OCI-LY3 (cell line): Measurements from ENCODE around the gene KCNJ9.

ENCODE experiments used
- H2AFZ ChIP-seq: fragments of 200-600, 300-600 bp; shearing (Covaris generic); 2 replicates; pipeline ENCODE4 v1.6.0; 2014; ENCODE audit warnings: antibody characterized with exemption, low read depth, low read length
- H3K27ac ChIP-seq: fragments of 200-600, 300-600 bp; sonication (generic); 2 replicates; pipeline ENCODE4 v1.5.1; 2014; ENCODE audit warnings: mild to moderate bottlenecking, low read length, moderate library complexity, mixed read lengths
- H3K27me3 ChIP-seq: fragments of 200-600, 300-600 bp; sonication (generic); 2 replicates; pipeline ENCODE4 v1.6.1; 2014; ENCODE audit warnings: low read depth, low read length, mixed read lengths
- H3K36me3 ChIP-seq: fragments of 200-600, 300-600 bp; sonication (generic); replicated peaks from 2 replicates; pipeline ENCODE3; 2014; ENCODE audit warnings: low read depth, low read length, mixed read lengths
- H3K4me1 ChIP-seq: fragments of 300-600, 200-600 bp; sonication (generic); 2 replicates; pipeline ENCODE4 v1.6.1; 2014; ENCODE audit warnings: low read length, mixed read lengths
- H3K4me2 ChIP-seq: fragments of 200-600, 300-600 bp; sonication (generic); 2 replicates; pipeline ENCODE4 v1.6.1; 2014; ENCODE audit warnings: low read length, mixed read lengths
- H3K4me3 ChIP-seq: fragments of 300-600, 200-600 bp; sonication (generic); 2 replicates; pipeline ENCODE4 v1.5.1; 2014; ENCODE audit warnings: antibody characterized with exemption, mild to moderate bottlenecking, low read length, moderate library complexity
- H3K79me2 ChIP-seq: fragments of 300-600, 200-600 bp; shearing (Covaris generic); 2 replicates; pipeline ENCODE4 v1.6.1; 2014; ENCODE audit warnings: mild to moderate bottlenecking, low read length, mixed read lengths
- H3K9ac ChIP-seq: fragments of 300-600, 200-600 bp; shearing (Covaris generic); 2 replicates; pipeline ENCODE4 v1.6.0; 2014; ENCODE audit warnings: mild to moderate bottlenecking, low read length, moderate library complexity
- H3K9me3 ChIP-seq: fragments of 200-600, 300-600 bp; shearing (Covaris generic); 2 replicates; pipeline ENCODE4 v1.6.1; 2014; ENCODE audit warnings: low read length, mixed read lengths; ENCODE audit not compliant: insufficient read depth
- H4K20me1 ChIP-seq: fragments of 200-600, 300-600 bp; sonication (generic); 2 replicates; pipeline ENCODE4 v1.6.1; 2016; ENCODE audit warnings: low read length, mixed read lengths; ENCODE audit not compliant: insufficient read depth
- CTCF ChIP-seq: fragments of 200-600, 300-600 bp; sonication (generic); IDR thresholded peaks from 2 replicates; pipeline ENCODE4 v1.5.1; 2014; ENCODE audit warnings: antibody characterized with exemption, low read length, low read depth
- EZH2phosphoT487 ChIP-seq: fragments of 200-600 bp; shearing (Covaris generic); IDR thresholded peaks from 2 replicates; pipeline ENCODE4 v1.6.1; 2018; ENCODE audit warnings: antibody characterized with exemption, mixed run types, low read depth

Gene KCNJ9

GRCh38 chr1:160133990-160134770, 52.8 kb downstream of the KCNJ9 start:
- no peak overlapping the region; the same call in 1 of the 2 replicates for H3K27ac ChIP-seq
- H3K4me1 ChIP-seq: peaks cover 18% of the 10 kb centered on the region
- no peaks in the 10 kb centered on the region for H3K36me3 ChIP-seq
- peak overlapping the region; percentile 10; the same call in 1 of the 2 replicates for H3K9ac ChIP-seq
- H3K79me2 ChIP-seq: no peaks in the 10 kb centered on the region
- peak overlapping the region; percentile 56 for H3K4me3 ChIP-seq
- no peaks in the 10 kb centered on the region for H3K9me3 ChIP-seq
- H3K4me2 ChIP-seq: peak overlapping the region; percentile 81
- peaks cover 14% of the 10 kb centered on the region; the same call in 1 of the 2 replicates for H3K27me3 ChIP-seq
- 0 out of 2 replicates have a peak overlapping the region, but pooled peaks have one; percentile 3 for H2AFZ ChIP-seq
- no peaks in the 10 kb centered on the region for H4K20me1 ChIP-seq
- no peak for TF ChIP-seq CTCF
- no peak for TF ChIP-seq EZH2phosphoT487

- peak overlapping the region; percentile 10; the same call in 1 of the 2 replicates for H3K9ac ChIP-seq
- H3K79me2 ChIP-seq: no peaks in the 10 kb centered on the region
- no peaks in the 10 kb centered on the region for H3K9me3 ChIP-seq
- peaks cover 15% of the 10 kb centered on the region; the same call in 1 of the 2 replicates for H3K27me3 ChIP-seq
- 0 out of 2 replicates have a peak overlapping the region, but pooled peaks have one; percentile 3 for H2AFZ ChIP-seq
- peak overlapping the region; percentile 81 for H3K4me2 ChIP-seq
- TF ChIP-seq EZH2phosphoT487: no peak
- TF ChIP-seq CTCF: no peak
- H3K36me3 ChIP-seq: no peaks in the 10 kb centered on the region
- no peaks in the 10 kb centered on the region for H4K20me1 ChIP-seq
- H3K4me1 ChIP-seq: peaks cover 18% of the 10 kb centered on the region
- no peak overlapping the region; the same call in 1 of the 2 replicates for H3K27ac ChIP-seq
- peak overlapping the region; percentile 56 for H3K4me3 ChIP-seq
Measured at GRCh38 chr1:160134791-160135572, 53.6 kb downstream of the KCNJ9 start.

- TF ChIP-seq EZH2phosphoT487 (no peak), CTCF (no peak)
- Histone ChIP-seq H3K36me3 (no peaks in the 10 kb centered on the region), H3K9ac (no peak overlapping the region), H3K79me2 (no peaks in the 10 kb centered on the region), H3K4me3 (no peak overlapping the region), H4K20me1 (no peaks in the 10 kb centered on the region), H2AFZ (no peak overlapping the region), H3K4me2 (no peak overlapping the region), H3K27me3 (peaks cover 20% of the 10 kb centered on the region), H3K4me1 (peaks cover 18% of the 10 kb centered on the region), H3K9me3 (no peaks in the 10 kb centered on the region), H3K27ac (no peak overlapping the region)
Measured at GRCh38 chr1:160136121-160136925, 55.0 kb downstream of the KCNJ9 start.
